ENCODE results near the gene KCNQ1OT1.

The KCNQ1OT1 gene

GRCh38 chr11:2590131-2590964 is 109.4 kb downstream of the KCNQ1OT1 start:
- Histone ChIP-seq H3K27ac (ENCODE audit: low read length) (no peak overlapping the region), H3K36me3 (ENCODE audit: insufficient read depth, low read depth, low read length) (no peaks in the 10 kb centered on the region), H3K9ac (ENCODE audit: low read depth, low read length) (no peak overlapping the region), H3K9me3 (ENCODE audit: insufficient read depth, low read depth, low read length) (no peaks in the 10 kb centered on the region), H3K4me3 (ENCODE audit: low read length) (no peak overlapping the region), H3K27me3 (ENCODE audit: insufficient read depth, low read length) (peaks cover 100% of the 10 kb centered on the region), H3K4me1 (ENCODE audit: insufficient read depth, low read length) (no peaks in the 10 kb centered on the region)

DNA sequence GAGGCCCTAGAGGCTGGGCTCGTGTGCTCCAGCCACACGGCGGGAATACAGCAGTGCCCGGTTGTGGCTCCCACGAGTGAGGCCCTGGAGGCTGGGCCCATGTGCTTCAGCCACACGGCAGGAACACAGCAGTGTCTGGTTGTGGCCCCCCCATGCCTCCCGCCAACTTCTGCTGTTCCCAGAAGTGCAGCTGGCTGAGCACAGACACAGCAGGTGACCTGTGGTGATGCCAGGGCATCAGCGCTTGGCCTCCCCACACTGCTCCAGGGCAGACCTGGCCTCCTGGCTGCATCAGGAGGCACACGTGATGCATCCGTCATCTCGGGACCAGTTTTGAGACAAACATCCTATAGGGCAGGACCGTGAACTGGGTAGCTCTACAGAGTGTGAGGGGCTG is 110.3 kb downstream of the KCNQ1OT1 start:
- no peak overlapping the region for H3K27ac ChIP-seq (ENCODE audit: low read length)
- H3K9ac ChIP-seq (ENCODE audit: low read depth, low read length) = no peak overlapping the region
- H3K9me3 ChIP-seq (ENCODE audit: insufficient read depth, low read depth, low read length) = no peaks in the 10 kb centered on the region
- no peaks in the 10 kb centered on the region for H3K36me3 ChIP-seq (ENCODE audit: insufficient read depth, low read depth, low read length)
- H3K27me3 ChIP-seq (ENCODE audit: insufficient read depth, low read length) = peaks cover 100% of the 10 kb centered on the region
- H3K4me3 ChIP-seq (ENCODE audit: low read length) = no peak overlapping the region
- H3K4me1 ChIP-seq (ENCODE audit: insufficient read depth, low read length) = no peaks in the 10 kb centered on the region

GRCh38 chr11:2588809-2589537 is 110.8 kb downstream of the KCNQ1OT1 start:
- Histone ChIP-seq H3K9ac (ENCODE audit: low read depth, low read length) (no peak overlapping the region), H3K27me3 (ENCODE audit: insufficient read depth, low read length) (peaks cover 100% of the 10 kb centered on the region), H3K4me1 (ENCODE audit: insufficient read depth, low read length) (no peaks in the 10 kb centered on the region), H3K36me3 (ENCODE audit: insufficient read depth, low read depth, low read length) (no peaks in the 10 kb centered on the region), H3K27ac (ENCODE audit: low read length) (no peak overlapping the region), H3K9me3 (ENCODE audit: insufficient read depth, low read depth, low read length) (no peaks in the 10 kb centered on the region), H3K4me3 (ENCODE audit: low read length) (no peak overlapping the region)

DNA sequence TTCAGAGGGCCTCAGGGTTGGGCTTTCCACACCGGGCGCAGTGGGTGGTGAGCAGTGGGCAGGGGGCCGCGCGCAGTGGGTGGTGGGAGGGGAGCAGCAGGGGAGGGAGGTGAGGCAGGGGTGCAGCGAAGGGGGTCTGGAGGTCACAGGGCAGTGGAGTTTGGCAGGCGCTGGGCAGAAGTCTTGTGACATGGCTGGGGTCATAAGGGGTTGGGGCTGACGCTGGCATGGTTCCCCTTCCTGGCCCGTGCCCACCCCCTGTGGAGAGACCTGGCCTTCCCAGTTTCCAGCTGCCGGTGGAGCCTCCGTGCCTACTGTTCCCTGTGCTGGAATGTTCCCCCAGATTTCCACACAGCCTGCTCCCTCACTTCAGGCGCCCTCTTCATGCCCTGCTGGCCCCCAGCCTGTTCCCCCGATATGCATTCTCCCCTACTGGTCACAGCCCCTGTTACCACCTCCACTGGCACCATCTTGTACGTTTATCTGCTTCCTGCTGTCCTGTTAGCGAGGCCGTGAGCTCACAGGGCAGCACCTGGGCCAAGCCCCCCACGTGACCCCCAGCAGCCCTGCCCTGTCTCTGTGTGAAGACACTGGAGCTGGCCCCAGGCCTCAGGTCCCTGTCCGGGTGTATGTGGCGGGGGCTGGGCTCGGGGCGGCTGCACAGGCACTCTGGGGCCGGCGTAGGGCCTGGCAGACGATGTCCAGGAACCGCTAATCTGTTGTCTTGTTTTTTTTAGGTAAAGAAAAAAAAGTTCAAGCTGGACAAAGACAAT is 111.6 kb downstream of the KCNQ1OT1 start:
- H3K4me3 ChIP-seq (ENCODE audit: low read length) = no peak overlapping the region
- H3K36me3 ChIP-seq (ENCODE audit: insufficient read depth, low read depth, low read length) = no peaks in the 10 kb centered on the region
- no peaks in the 10 kb centered on the region for H3K4me1 ChIP-seq (ENCODE audit: insufficient read depth, low read length)
- no peaks in the 10 kb centered on the region for H3K9me3 ChIP-seq (ENCODE audit: insufficient read depth, low read depth, low read length)
- H3K9ac ChIP-seq (ENCODE audit: low read depth, low read length) = no peak overlapping the region
- no peak overlapping the region for H3K27ac ChIP-seq (ENCODE audit: low read length)
- peaks cover 100% of the 10 kb centered on the region for H3K27me3 ChIP-seq (ENCODE audit: insufficient read depth, low read length)

GRCh38 chr11:2587132-2587930 is 112.5 kb downstream of the KCNQ1OT1 start:
- peaks cover 100% of the 10 kb centered on the region for H3K27me3 ChIP-seq (ENCODE audit: insufficient read depth, low read length)
- H3K4me1 ChIP-seq (ENCODE audit: insufficient read depth, low read length) = no peaks in the 10 kb centered on the region
- H3K9ac ChIP-seq (ENCODE audit: low read depth, low read length) = no peak overlapping the region
- no peaks in the 10 kb centered on the region for H3K36me3 ChIP-seq (ENCODE audit: insufficient read depth, low read depth, low read length)
- no peak overlapping the region for H3K27ac ChIP-seq (ENCODE audit: low read length)
- H3K4me3 ChIP-seq (ENCODE audit: low read length) = no peak overlapping the region
- no peaks in the 10 kb centered on the region for H3K9me3 ChIP-seq (ENCODE audit: insufficient read depth, low read depth, low read length)

- no peaks in the 10 kb centered on the region for H3K36me3 ChIP-seq (ENCODE audit: insufficient read depth, low read depth, low read length)
- H3K4me1 ChIP-seq (ENCODE audit: insufficient read depth, low read length) = no peaks in the 10 kb centered on the region
- no peak overlapping the region for H3K27ac ChIP-seq (ENCODE audit: low read length)
- peaks cover 100% of the 10 kb centered on the region for H3K27me3 ChIP-seq (ENCODE audit: insufficient read depth, low read length)
- H3K9me3 ChIP-seq (ENCODE audit: insufficient read depth, low read depth, low read length) = no peaks in the 10 kb centered on the region
- H3K4me3 ChIP-seq (ENCODE audit: low read length) = no peak overlapping the region
- H3K9ac ChIP-seq (ENCODE audit: low read depth, low read length) = no peak overlapping the region
Measured at GRCh38 chr11:2586793-2587131, 113.0 kb downstream of the KCNQ1OT1 start.

- H3K4me3 ChIP-seq (ENCODE audit: low read length) = no peak overlapping the region
- no peak overlapping the region for H3K27ac ChIP-seq (ENCODE audit: low read length)
- peaks cover 100% of the 10 kb centered on the region for H3K27me3 ChIP-seq (ENCODE audit: insufficient read depth, low read length)
- no peak overlapping the region for H3K9ac ChIP-seq (ENCODE audit: low read depth, low read length)
- no peaks in the 10 kb centered on the region for H3K9me3 ChIP-seq (ENCODE audit: insufficient read depth, low read depth, low read length)
- no peaks in the 10 kb centered on the region for H3K4me1 ChIP-seq (ENCODE audit: insufficient read depth, low read length)
- no peaks in the 10 kb centered on the region for H3K36me3 ChIP-seq (ENCODE audit: insufficient read depth, low read depth, low read length)
Measured at GRCh38 chr11:2586087-2586792, 113.6 kb downstream of the KCNQ1OT1 start.

DNA sequence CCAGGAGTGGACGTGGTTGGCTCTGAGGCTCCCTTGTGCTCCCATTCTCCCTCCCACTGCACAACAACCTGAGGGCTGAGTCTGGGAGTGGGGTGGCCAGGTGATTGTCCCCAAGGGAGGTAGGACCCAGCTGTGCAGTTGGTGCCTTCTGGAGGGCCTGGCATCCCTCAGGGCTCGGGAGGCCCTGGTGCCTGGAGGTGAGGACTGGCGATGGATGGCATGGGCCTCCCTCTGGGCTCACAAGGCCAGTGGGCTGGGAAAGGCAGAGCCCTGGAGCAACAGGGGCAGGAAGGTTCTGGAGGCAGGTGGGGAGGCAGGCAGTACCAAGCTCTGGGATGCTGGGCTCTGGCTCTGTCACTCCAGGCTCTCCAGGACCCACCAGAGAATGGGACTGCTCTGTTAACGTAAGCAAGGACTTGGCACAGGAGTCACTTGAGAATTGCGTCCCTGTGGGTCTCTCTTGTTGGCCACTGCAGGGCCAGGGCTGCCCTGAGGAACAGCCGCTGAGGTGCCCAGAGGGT is 114.2 kb downstream of the KCNQ1OT1 start:
- H3K27ac ChIP-seq (ENCODE audit: low read length) = no peak overlapping the region
- no peak overlapping the region for H3K9ac ChIP-seq (ENCODE audit: low read depth, low read length)
- H3K4me3 ChIP-seq (ENCODE audit: low read length) = no peak overlapping the region
- no peaks in the 10 kb centered on the region for H3K36me3 ChIP-seq (ENCODE audit: insufficient read depth, low read depth, low read length)
- no peaks in the 10 kb centered on the region for H3K4me1 ChIP-seq (ENCODE audit: insufficient read depth, low read length)
- no peaks in the 10 kb centered on the region for H3K9me3 ChIP-seq (ENCODE audit: insufficient read depth, low read depth, low read length)
- peaks cover 100% of the 10 kb centered on the region for H3K27me3 ChIP-seq (ENCODE audit: insufficient read depth, low read length)

- no peak overlapping the region for H3K9ac ChIP-seq (ENCODE audit: low read depth, low read length)
- no peaks in the 10 kb centered on the region for H3K9me3 ChIP-seq (ENCODE audit: insufficient read depth, low read depth, low read length)
- peaks cover 99% of the 10 kb centered on the region for H3K27me3 ChIP-seq (ENCODE audit: insufficient read depth, low read length)
- H3K4me1 ChIP-seq (ENCODE audit: insufficient read depth, low read length) = no peaks in the 10 kb centered on the region
- no peak overlapping the region for H3K4me3 ChIP-seq (ENCODE audit: low read length)
- H3K27ac ChIP-seq (ENCODE audit: low read length) = no peak overlapping the region
- no peaks in the 10 kb centered on the region for H3K36me3 ChIP-seq (ENCODE audit: insufficient read depth, low read depth, low read length)
Measured at GRCh38 chr11:2584812-2585565, 114.8 kb downstream of the KCNQ1OT1 start.

DNA sequence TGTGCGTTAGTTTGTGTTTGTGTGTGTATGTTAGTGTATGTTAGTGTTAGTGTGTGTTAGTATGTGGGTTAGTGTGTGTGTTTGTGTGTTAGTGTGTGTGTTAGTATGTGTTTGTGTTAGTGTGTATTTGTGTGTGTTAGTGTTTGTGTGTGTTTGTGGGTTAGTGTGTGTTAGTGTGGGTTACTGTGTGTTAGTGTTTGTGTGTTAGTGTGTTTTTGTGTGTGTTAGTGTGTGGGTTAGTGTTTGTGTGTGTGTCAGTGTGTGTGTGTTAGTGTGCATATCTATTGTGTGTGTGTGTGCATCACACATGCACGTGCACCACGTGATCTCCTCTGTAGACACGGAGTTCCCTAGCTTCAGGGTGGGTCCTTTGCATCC is 115.4 kb downstream of the KCNQ1OT1 start:
- Histone ChIP-seq H3K4me1 (ENCODE audit: insufficient read depth, low read length) (no peaks in the 10 kb centered on the region), H3K36me3 (ENCODE audit: insufficient read depth, low read depth, low read length) (no peaks in the 10 kb centered on the region), H3K27ac (ENCODE audit: low read length) (no peak overlapping the region), H3K27me3 (ENCODE audit: insufficient read depth, low read length) (peaks cover 97% of the 10 kb centered on the region), H3K9me3 (ENCODE audit: insufficient read depth, low read depth, low read length) (no peaks in the 10 kb centered on the region), H3K4me3 (ENCODE audit: low read length) (no peak overlapping the region), H3K9ac (ENCODE audit: low read depth, low read length) (no peak overlapping the region)
